ENCODE results near the gene ACOT7.

DNA sequence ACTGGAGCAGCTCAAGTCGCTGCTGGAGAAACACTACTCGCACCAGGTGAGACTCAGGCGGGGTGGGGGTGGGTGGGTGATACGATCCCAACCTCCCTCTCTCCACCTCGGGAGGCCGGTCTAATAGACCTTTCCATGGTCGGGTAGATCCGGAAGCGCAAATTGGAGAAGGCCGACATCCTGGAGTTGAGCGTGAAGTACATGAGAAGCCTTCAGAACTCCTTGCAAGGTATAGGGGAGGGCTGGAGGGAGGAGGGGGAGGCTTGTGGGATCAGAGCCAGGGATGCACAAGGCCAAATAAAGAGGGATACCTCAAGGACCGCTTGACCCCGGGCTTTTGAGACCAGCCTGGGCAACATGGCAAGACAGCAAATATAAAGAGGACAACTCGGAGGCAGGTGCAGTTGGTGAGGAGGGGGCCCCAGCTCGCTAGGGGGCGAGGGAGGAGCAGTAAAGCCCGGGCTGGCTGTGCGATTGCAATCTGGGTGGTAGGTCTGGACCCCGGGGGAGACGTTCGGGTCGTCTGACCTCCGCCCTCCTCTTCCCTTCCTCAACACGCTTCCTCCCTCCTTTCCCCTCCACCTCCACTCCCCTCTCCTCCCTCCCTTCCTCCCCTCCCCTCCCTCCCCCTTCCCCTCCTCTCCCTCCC lies 149.0 kb downstream of the ACOT7 start:
- TF ChIP-seq CTCF (conservative IDR thresholded peaks at IDR 0.05; ENCODE audit: low read length) = no peak
- TF ChIP-seq EZH2phosphoT487 (IDR thresholded peaks at IDR 0.05; ENCODE audit: borderline replicate concordance, low read depth, low read length) = no peak

All from OCI-LY7 (cell line).